Activated naive CD8-positive, alpha-beta T cell treated with anti-CD3 and anti-CD28 coated beads, Interleukin-2, amount 10 ng/mL, durations not matched to agents 7 days and 5 days (primary cell): ENCODE measurements around the gene RIPOR3. TPM values are rescaled to one million over a fixed set of nuclear protein-coding genes. Genes with fewer than 3 reads are reported as not detected.

Experiments used
- ATAC-seq: fragments of 150-1000 bp; cut with Tn5 transposase; one replicate; pipeline ENCODE4 v1.10.0; 2021; ENCODE audit warnings: low read depth, moderate library complexity
- POLR2A ChIA-PET: fragments of 350-600 bp; sonication (Branson Sonifier 250); formaldehyde crosslinking; loops from one replicate; lab custom pipeline; 2021; ENCODE audit warnings: antibody characterized with exemption; lab: Charles Lee
- DNase-seq: peaks from one replicate; pipeline ENCODE4 v3.0.0; 2021
- H3K27ac Mint-ChIP-seq: one replicate; pipeline ENCODE4 v1.8.0; 2022; ENCODE audit warnings: mild to moderate bottlenecking, mixed read lengths
- H3K27me3 Mint-ChIP-seq: one replicate; pipeline ENCODE4 v1.8.0; 2022; ENCODE audit warnings: mild to moderate bottlenecking, moderate library complexity, mixed read lengths
- H3K36me3 Mint-ChIP-seq: one replicate; pipeline ENCODE4 v1.8.0; 2021; ENCODE audit warnings: mild to moderate bottlenecking, mixed read lengths
- H3K4me1 Mint-ChIP-seq: one replicate; pipeline ENCODE4 v1.8.0; 2021; ENCODE audit warnings: mixed read lengths
- H3K4me3 Mint-ChIP-seq: one replicate; pipeline ENCODE4 v1.8.0; 2022; ENCODE audit warnings: mild to moderate bottlenecking, moderate library complexity, mixed read lengths
- H3K9me3 Mint-ChIP-seq: one replicate; pipeline ENCODE4 v1.8.0; 2021; ENCODE audit warnings: mixed read lengths
- total RNA-seq, 2 experiments: library from RNA; stranded (reverse); gene quantifications; one replicate each; pipeline ENCODE4 v1.2.3, GENCODE V29; 2021

Gene RIPOR3
- total RNA-seq, 2 experiments from 2014 or later: not detected

DNA sequence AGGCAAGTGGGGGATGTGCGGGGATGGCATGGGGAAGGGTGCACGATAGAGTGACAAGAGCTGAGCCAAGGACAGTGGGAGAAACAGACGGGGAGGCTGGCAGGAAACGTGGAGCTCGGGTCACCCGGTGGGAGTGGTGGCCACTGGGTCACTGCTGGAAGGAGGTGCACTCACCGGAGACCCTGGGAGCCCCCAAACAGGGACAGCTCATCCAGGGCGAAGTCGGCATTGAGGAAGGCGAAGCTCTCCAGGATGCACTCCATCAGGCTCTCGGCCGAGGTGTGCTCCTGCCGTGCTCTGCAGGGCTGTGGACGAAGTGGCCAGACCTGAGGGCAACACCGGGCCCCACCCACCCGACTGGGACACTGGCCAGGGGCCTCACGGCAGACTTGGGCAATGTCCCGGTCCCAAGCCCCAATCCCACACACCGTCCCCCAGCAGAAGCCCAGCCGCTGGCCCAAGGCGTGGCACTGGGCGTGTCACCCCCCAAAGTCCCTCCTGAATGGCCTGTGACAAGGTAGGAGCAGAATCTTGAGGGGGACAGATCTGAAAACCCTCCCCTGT is 93.9 kb downstream of the RIPOR3 start:
- Mint-ChIP-seq H3K4me3 (no peak overlapping the region), H3K9me3 (no peaks in the 10 kb centered on the region), H3K4me1 (peaks cover 3% of the 10 kb centered on the region), H3K27ac (no peak overlapping the region), H3K27me3 (peaks cover 3% of the 10 kb centered on the region), H3K36me3 (no peaks in the 10 kb centered on the region)
- ATAC-seq (no peak), DNase-seq (no peak)
- POLR2A ChIA-PET: interaction anchor here (0.5 kb wide), 1 partner anchor 834 kb away, joined by 3 read pairs; no protein-coding TSS in a partner anchor

DNA sequence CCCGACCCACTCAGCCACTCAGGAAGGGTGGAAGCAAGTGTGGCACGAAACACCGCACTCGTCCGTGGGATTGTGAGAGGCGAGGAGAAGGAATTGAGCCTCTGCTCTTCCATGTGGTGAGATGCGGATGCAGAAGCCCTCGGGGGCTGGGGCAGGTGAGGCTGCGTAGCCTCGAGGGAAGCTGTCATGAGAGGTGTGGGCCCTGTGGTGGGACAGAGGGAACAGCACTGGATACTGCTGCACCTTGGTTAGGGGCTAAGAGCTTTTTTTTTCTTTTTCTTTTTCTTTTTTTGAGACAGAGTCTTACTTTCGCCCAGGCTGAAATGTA is 94.7 kb downstream of the RIPOR3 start:
- H3K27ac Mint-ChIP-seq: no peak overlapping the region
- POLR2A ChIA-PET: no interaction called here

GRCh38 chr20:50595988-50596693 is 95.2 kb downstream of the RIPOR3 start:
- Mint-ChIP-seq H3K27me3 (peaks cover 3% of the 10 kb centered on the region), H3K4me1 (no peaks in the 10 kb centered on the region), H3K4me3 (no peak overlapping the region), H3K36me3 (no peaks in the 10 kb centered on the region), H3K9me3 (no peaks in the 10 kb centered on the region), H3K27ac (no peak overlapping the region)
- DNase-seq (no peak), ATAC-seq (no peak)
- POLR2A ChIA-PET: no interaction called here

More for the DNA sequence above, 94.7 kb downstream of the RIPOR3 start:
- Mint-ChIP-seq H3K4me1 (peaks cover 2% of the 10 kb centered on the region), H3K9me3 (no peaks in the 10 kb centered on the region), H3K4me3 (no peak overlapping the region), H3K36me3 (no peaks in the 10 kb centered on the region), H3K27me3 (peaks cover 3% of the 10 kb centered on the region)
- no peak for DNase-seq
- no peak for ATAC-seq

GRCh38 chr20:50595433-50595895 is 95.9 kb downstream of the RIPOR3 start:
- ATAC-seq (no peak), DNase-seq (no peak)
- Mint-ChIP-seq H3K27me3 (peaks cover 3% of the 10 kb centered on the region), H3K36me3 (no peaks in the 10 kb centered on the region), H3K9me3 (no peaks in the 10 kb centered on the region), H3K27ac (no peak overlapping the region), H3K4me1 (no peaks in the 10 kb centered on the region), H3K4me3 (no peak overlapping the region)
- POLR2A ChIA-PET: no interaction called here

DNA sequence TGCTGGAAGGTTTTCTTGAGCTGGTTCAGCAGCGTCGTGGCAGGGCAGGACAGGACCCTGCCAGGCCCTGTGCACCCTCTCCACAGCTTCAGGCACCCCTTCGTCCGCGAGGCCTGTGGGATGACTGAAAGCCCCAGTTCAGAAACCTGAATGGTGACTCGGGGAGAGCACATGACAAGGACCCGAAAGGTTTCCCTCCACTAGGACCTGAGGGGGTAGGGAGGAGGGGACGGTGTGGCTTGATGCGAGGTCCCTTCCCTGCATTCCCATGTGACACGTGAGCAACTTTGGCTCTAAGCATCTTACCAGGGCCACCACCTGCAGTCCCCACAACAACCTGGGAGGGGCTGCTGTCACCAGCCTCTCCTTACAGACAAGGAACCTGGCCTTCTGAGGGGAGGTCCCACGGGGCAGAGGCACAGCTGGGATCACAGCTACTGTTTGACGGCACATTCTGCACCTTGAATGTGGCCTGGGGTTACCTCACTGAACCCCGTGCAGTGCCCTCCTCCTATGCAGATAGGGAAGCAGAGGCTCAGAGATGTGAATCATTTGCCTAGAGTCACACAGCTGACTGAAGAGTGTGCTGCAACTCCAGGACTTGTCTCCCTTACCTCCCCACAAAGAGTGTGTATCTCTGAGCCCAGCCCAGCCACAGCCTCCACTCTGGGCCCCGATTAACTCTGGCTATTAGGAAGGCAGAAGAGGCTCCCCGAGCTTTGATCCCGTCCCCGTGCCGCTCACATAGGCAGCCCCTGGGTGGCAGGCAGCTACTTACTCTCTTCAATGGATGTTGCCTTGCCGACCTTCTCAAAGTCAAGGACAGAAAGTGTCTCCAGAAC is 96.5 kb downstream of the RIPOR3 start:
- POLR2A ChIA-PET: interaction anchor here (0.9 kb wide), 1 partner anchor 45 kb away, joined by 5 read pairs; no protein-coding TSS in a partner anchor
- no peaks in the 10 kb centered on the region for H3K4me1 Mint-ChIP-seq
- ATAC-seq: peak; percentile 23
- H3K4me3 Mint-ChIP-seq: no peak overlapping the region
- DNase-seq: no peak
- H3K27ac Mint-ChIP-seq: no peak overlapping the region
- H3K27me3 Mint-ChIP-seq: peaks cover 3% of the 10 kb centered on the region
- no peaks in the 10 kb centered on the region for H3K9me3 Mint-ChIP-seq
- no peaks in the 10 kb centered on the region for H3K36me3 Mint-ChIP-seq

DNA sequence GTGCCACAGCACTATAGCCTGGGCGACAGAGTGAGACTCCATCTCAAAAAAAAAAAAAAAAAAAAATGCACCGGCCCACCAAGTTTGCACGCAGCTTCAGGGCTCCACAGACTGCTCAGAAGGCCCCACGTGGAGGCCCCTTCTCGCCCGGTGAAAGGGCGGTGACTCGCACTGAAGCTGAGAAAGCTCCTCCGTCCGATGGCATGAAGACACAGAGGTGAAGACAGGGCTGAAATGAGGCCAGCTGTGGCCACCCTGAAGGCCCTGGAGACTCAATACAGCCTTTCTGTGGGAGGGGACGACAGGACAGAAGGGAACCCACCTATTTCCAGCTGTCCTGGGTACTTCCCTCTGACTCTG is 97.1 kb downstream of the RIPOR3 start:
- no peaks in the 10 kb centered on the region for H3K4me1 Mint-ChIP-seq
- no peaks in the 10 kb centered on the region for H3K9me3 Mint-ChIP-seq
- POLR2A ChIA-PET: interaction anchor here (0.9 kb wide), 1 partner anchor 45 kb away, joined by 5 read pairs; no protein-coding TSS in a partner anchor
- ATAC-seq (peak; percentile 11), DNase-seq (no peak)
- no peaks in the 10 kb centered on the region for H3K36me3 Mint-ChIP-seq
- H3K4me3 Mint-ChIP-seq: no peak overlapping the region
- H3K27ac Mint-ChIP-seq: no peak overlapping the region
- peaks cover 3% of the 10 kb centered on the region for H3K27me3 Mint-ChIP-seq

GRCh38 chr20:50593005-50593335 is 98.4 kb downstream of the RIPOR3 start:
- DNase-seq (no peak), ATAC-seq (no peak)
- Mint-ChIP-seq H3K4me3 (no peak overlapping the region), H3K27ac (no peak overlapping the region), H3K9me3 (no peaks in the 10 kb centered on the region), H3K36me3 (peaks cover 3% of the 10 kb centered on the region), H3K27me3 (no peaks in the 10 kb centered on the region), H3K4me1 (peaks cover 3% of the 10 kb centered on the region)
- POLR2A ChIA-PET: no interaction called here

DNA sequence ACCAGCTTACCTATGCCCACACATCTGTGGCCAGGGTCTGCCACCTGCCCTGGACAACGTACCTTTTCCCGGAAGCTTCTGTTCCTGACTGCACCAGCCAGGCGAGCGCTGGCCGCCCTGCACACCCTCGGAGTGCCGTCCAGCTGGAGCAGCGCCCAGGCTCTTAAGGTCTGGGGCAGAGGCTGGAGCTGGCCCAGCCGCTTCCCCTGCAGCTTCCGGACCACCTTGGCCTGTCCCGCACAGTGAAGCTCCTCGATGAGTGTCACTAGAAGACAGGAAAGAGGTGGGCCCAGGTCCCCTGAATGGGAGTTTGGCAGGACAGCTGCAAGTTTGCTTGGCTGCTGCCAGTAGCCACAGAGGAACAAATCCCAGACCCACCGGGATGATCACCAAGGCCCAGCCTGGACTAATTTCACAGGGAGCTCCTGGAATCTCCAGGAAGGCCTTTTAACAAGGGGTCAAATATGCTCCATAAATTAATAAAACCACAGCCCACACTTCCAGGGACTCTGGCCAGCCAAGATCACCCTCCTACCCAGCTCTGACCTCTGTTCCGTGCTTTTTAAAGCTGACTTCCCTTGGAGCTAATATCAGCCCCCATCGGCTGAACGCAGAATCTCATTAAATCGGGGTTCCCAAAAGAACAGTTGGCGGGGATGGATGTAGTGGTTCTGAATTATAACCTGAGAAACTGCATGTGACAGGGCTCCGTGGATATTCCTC is 98.9 kb downstream of the RIPOR3 start:
- Mint-ChIP-seq H3K27ac (no peak overlapping the region), H3K4me1 (peaks cover 3% of the 10 kb centered on the region), H3K36me3 (peaks cover 4% of the 10 kb centered on the region), H3K27me3 (no peaks in the 10 kb centered on the region), H3K4me3 (no peak overlapping the region), H3K9me3 (no peaks in the 10 kb centered on the region)
- ATAC-seq: no peak
- no peak for DNase-seq
- POLR2A ChIA-PET: no interaction called here

GRCh38 chr20:50591233-50591852 is 100.0 kb downstream of the RIPOR3 start:
- H3K4me3 Mint-ChIP-seq: no peak overlapping the region
- DNase-seq: no peak
- H3K27ac Mint-ChIP-seq: no peak overlapping the region
- no peak for ATAC-seq
- H3K9me3 Mint-ChIP-seq: no peaks in the 10 kb centered on the region
- POLR2A ChIA-PET: no interaction called here
- H3K36me3 Mint-ChIP-seq: peaks cover 4% of the 10 kb centered on the region
- no peaks in the 10 kb centered on the region for H3K27me3 Mint-ChIP-seq
- H3K4me1 Mint-ChIP-seq: peaks cover 3% of the 10 kb centered on the region

- Mint-ChIP-seq H3K4me3 (no peak overlapping the region), H3K27ac (no peak overlapping the region), H3K9me3 (no peaks in the 10 kb centered on the region), H3K36me3 (peaks cover 4% of the 10 kb centered on the region), H3K4me1 (peaks cover 3% of the 10 kb centered on the region), H3K27me3 (no peaks in the 10 kb centered on the region)
- POLR2A ChIA-PET: no interaction called here
- DNase-seq (no peak), ATAC-seq (no peak)
These were observed 101.0 kb downstream of the RIPOR3 start for GRCh38 chr20:50590348-50590664.

DNA sequence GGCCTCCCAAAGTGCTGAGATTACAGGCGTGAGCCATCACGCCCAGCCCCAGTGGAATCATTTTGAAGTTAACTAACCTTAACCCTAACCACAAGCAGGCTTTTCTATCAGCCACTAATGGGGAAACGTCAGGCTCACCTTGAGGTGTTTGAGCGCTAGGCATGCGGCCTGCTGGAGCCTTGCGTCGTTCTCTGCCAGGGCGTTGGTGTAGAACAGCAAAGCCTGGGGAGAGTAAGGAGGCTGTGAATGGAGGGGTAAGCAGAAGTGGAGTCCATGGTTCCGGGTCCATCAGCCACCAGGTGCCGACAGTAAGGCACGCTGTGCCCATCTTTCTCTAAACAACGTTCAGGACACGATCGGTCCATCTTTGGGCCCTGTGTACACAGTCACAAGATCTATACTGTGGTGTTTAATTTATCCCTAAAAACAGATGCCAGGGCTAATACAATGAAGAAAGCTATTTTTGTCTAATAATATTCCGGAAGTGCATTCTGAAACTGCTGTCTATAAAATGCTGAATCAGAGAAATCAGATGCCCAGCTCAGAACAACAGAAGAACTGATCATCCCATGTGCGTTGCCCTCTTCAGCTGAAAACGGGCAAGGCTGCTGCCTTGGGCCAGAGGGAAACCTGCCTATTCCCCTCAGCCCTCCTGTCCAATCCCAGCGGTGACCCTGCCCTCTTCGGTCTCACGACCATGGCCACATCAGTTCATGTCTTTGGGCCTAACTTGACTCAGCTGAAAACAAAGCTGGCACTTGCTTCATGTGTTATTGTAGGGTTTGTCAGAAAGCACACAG is 101.6 kb downstream of the RIPOR3 start:
- peaks cover 3% of the 10 kb centered on the region for H3K4me1 Mint-ChIP-seq

GRCh38 chr20:50588034-50588736 is 103.2 kb downstream of the RIPOR3 start:
- peaks cover 8% of the 10 kb centered on the region for H3K36me3 Mint-ChIP-seq
- H3K9me3 Mint-ChIP-seq: no peaks in the 10 kb centered on the region
- POLR2A ChIA-PET: interaction anchor here (0.7 kb wide), 1 partner anchor 49 kb away, joined by 3 read pairs; no protein-coding TSS in a partner anchor
- DNase-seq (peak; percentile 84), ATAC-seq (peak; percentile 63)
- no peak overlapping the region for H3K4me3 Mint-ChIP-seq
- no peak overlapping the region for H3K27ac Mint-ChIP-seq
- peaks cover 8% of the 10 kb centered on the region for H3K4me1 Mint-ChIP-seq
- no peaks in the 10 kb centered on the region for H3K27me3 Mint-ChIP-seq

More for the DNA sequence above, 101.6 kb downstream of the RIPOR3 start:
- Mint-ChIP-seq H3K9me3 (no peaks in the 10 kb centered on the region), H3K36me3 (peaks cover 4% of the 10 kb centered on the region), H3K27me3 (no peaks in the 10 kb centered on the region), H3K27ac (no peak overlapping the region), H3K4me3 (no peak overlapping the region)
- no peak for DNase-seq
- no peak for ATAC-seq
- POLR2A ChIA-PET: no interaction called here
